OCI-LY7 (cell line): ENCODE measurements around the gene CRHR1.

ENCODE experiments used
- EZH2phosphoT487 ChIP-seq: fragments of 200-600 bp; sonication (generic); IDR thresholded peaks from 2 replicates; pipeline ENCODE4 v1.6.1; 2018; ENCODE audit warnings: low read depth, borderline replicate concordance, mild to moderate bottlenecking, mixed run types, antibody characterized with exemption, low read length, moderate library complexity, mixed read lengths
- TF ChIP-seq, protein P1 (sequence below): fragments of 200-600 bp; sonication (generic); conservative IDR thresholded peaks from 2 replicates; pipeline ENCODE4 v1.5.1; 2014; ENCODE audit warnings: mild to moderate bottlenecking, antibody characterized with exemption, low read length, moderate library complexity, mixed read lengths

DNA sequence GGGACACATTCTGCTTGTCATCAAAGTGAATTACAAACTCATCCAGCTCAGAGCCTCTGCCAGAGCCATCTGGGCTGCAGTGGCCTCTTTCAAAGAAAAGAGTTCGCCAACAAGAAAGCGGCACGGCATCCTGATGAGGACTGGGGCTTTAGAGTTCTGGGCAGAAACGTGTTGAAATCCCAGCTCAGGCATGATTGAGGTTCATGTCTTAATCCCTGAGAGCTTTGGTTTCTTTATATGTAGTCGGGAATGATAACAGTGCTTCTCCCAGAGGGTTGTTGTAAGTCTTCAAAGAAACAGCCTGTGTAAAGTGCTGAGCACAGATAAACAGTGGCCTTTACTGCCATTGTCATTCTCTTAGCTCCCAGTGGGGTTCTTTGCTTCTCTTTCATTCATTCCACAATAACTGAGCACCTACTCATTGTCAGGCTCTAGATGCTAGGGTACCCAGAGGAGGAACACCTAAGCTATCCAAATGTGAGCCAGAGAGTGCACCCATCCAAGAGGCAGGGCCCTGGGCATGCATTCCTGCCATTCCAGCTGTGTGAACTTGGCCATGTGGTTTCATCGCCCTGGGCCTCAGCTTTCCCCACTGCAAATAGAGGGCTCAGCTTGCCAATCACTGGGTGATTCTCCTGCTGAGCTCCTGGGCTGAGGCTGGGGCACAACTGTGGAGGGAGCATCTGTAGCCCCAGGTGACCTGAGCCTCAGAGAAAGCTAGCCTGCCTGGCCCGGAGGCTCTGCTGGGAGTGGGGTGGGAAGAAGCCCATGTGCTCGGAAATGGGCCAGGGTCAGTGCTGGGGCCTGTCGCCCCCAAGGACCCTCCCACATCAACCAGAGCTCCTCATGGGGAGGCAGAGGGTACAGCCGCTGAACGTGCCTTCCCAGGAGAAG is 38.3 kb upstream of the CRHR1 start:
- TF ChIP-seq, protein P1, sequence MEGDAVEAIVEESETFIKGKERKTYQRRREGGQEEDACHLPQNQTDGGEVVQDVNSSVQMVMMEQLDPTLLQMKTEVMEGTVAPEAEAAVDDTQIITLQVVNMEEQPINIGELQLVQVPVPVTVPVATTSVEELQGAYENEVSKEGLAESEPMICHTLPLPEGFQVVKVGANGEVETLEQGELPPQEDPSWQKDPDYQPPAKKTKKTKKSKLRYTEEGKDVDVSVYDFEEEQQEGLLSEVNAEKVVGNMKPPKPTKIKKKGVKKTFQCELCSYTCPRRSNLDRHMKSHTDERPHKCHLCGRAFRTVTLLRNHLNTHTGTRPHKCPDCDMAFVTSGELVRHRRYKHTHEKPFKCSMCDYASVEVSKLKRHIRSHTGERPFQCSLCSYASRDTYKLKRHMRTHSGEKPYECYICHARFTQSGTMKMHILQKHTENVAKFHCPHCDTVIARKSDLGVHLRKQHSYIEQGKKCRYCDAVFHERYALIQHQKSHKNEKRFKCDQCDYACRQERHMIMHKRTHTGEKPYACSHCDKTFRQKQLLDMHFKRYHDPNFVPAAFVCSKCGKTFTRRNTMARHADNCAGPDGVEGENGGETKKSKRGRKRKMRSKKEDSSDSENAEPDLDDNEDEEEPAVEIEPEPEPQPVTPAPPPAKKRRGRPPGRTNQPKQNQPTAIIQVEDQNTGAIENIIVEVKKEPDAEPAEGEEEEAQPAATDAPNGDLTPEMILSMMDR: no peak
- TF ChIP-seq EZH2phosphoT487: no peak
